H1 (cell line): Measurements from ENCODE around the gene TEX264. TPM values are rescaled to one million over a fixed set of nuclear protein-coding genes. Genes with fewer than 3 reads are reported as not detected.

ENCODE experiments used
- CHD7 ChIP-seq: fragments of 300-600 bp; sonication (generic); IDR thresholded peaks from 2 replicates; pipeline ENCODE4 v1.7.1; 2012; ENCODE audit warnings: low read length, moderate library complexity, mild to moderate bottlenecking, inconsistent platforms; ENCODE audit not compliant: insufficient replicate concordance
- GABPA ChIP-seq: IDR thresholded peaks from 2 replicates; pipeline ENCODE4 v1.6.1; 2011; ENCODE audit warnings: mild to moderate bottlenecking, low read length, moderate library complexity, borderline replicate concordance; ENCODE audit not compliant: insufficient read depth
- MAFK ChIP-seq: IDR thresholded peaks from 2 replicates; pipeline ENCODE4 v1.6.1; 2012; ENCODE audit warnings: low read depth, mild to moderate bottlenecking, improper control_type of control experiment, low read length
- POLR2AphosphoS5 ChIP-seq: IDR thresholded peaks from 2 replicates; pipeline ENCODE4 v1.6.1; 2011; ENCODE audit warnings: low read depth, low read length
- POU5F1 ChIP-seq: IDR thresholded peaks from 2 replicates; pipeline ENCODE4 v1.6.1; 2011; ENCODE audit warnings: low read depth, mild to moderate bottlenecking, low read length, moderate library complexity
- RBBP5 ChIP-seq: IDR thresholded peaks from 2 replicates; pipeline ENCODE4 v1.7.1; 2012; ENCODE audit warnings: low read depth, mild to moderate bottlenecking, inconsistent platforms, low read length, moderate library complexity, borderline replicate concordance
- RFX5 ChIP-seq: IDR thresholded peaks from 2 replicates; pipeline ENCODE4 v1.6.1; 2011; ENCODE audit warnings: low read depth, low read length, improper control_type of control experiment, borderline replicate concordance
- RNF2 ChIP-seq: fragments of 200-900, 300-1000 bp; sonication (generic); IDR thresholded peaks from 2 replicates; pipeline ENCODE4 v1.7.1; 2016; ENCODE audit warnings: borderline replicate concordance, low read depth, mild to moderate bottlenecking, antibody characterized with exemption, low read length; ENCODE audit not compliant: poor library complexity, severe bottlenecking; ENCODE audit errors: missing control alignments
- polyA plus RNA-seq, 7 experiments: library from polyadenylated mRNA; depleted of rRNA in 3 of 7; stranded (reverse) in 5 of 7; unstranded in 2 of 7; fragments of >200 nt in 5 of 7; fragments of 200-250 nt in 2 of 7; gene quantifications; 1 replicate in 5 of 7; 2 replicates in 1 of 7; 4 replicates in 1 of 7; pipeline versions ENCODE4 v1.2.1 to v1.2.3, GENCODE V29; 2011 to 2013; ENCODE audit warnings: missing spikeins in 2 of 7, mixed read lengths in 2 of 7
- total RNA-seq: library from RNA; stranded (reverse); fragmentation: NEBNext Ultra II Directional; extraction: Animal tissue kit (Norgen Biotek cat#: 25700); gene quantifications from 2 replicates; pipeline ENCODE4 v1.2.1, GENCODE V29; 2021

TEX264 gene
- total and polyA plus RNA-seq, 2 of the 8 experiments (the other 6 are each of a cell fraction or from before 2014, with no cell fraction given), result 11.2 to 35.6 TPM

DNA sequence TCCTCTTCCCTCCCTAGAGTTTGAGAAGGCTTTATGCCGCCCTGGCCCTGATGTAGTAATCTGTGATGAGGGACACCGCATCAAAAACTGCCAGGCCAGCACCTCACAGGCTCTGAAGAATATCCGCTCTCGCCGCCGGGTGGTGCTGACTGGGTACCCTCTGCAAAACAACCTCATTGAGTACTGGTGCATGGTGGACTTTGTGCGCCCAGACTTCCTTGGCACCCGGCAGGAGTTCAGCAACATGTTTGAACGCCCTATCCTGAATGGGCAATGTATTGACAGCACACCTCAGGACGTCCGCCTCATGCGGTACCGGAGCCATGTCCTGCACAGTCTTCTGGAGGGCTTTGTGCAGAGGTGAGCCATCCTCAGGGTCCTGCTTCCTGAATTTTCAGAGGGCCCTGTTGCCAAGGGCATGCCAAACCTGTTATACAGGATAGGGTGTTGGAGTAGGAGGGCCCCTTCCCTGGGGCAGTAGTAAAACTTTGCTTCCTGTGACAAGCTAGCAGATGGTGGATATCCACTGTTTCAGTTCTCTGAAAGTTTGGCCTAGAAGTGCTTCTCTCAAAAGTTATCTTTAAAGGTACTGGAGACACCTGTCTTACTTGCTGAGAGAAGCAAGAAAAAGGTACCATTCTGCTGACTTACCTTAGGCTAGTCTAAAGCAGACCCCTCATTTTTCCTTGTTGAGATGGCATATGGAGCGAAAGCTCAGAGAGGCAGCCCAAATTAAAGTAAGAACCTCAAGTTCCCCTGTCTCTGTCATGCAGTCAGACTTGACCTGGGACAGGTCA is 33.7 kb upstream of the TEX264 start (continued):
- TF ChIP-seq CHD7, result no peak
- TF ChIP-seq RFX5, result no peak
- TF ChIP-seq RBBP5, result no peak
- no peak for TF ChIP-seq POLR2AphosphoS5
- TF ChIP-seq MAFK, result no peak
- no peak for TF ChIP-seq RNF2
- no peak for TF ChIP-seq POU5F1
- TF ChIP-seq GABPA, result no peak
